Thoracic aorta (tissue), 2 donors: ENCODE results near the gene IGSF11. TPM values are rescaled to one million over a fixed set of nuclear protein-coding genes. Genes with fewer than 3 reads are reported as not detected.

Experiments used
- ATAC-seq: fragments of 150-250 bp; one replicate; pipeline ENCODE4 v1.8.0; 2017; ENCODE audit warnings: low read depth; ENCODE audit not compliant: insufficient number of reproducible peaks, low FRiP score
- DNase-seq: peaks from one replicate; pipeline ENCODE4 v3.0.0-alpha.2; 2020; ENCODE audit warnings: low spot score
- H3K27ac ChIP-seq, 2 donors: fragments of 200-600 bp; sonication (generic); 1 replicate in 1 of 2; 2 replicates in 1 of 2; pipeline ENCODE4 v1.5.1; 2016; ENCODE audit warnings: mild to moderate bottlenecking in 2 of 2, moderate library complexity in 2 of 2
- H3K27me3 ChIP-seq: fragments of 200-600 bp; sonication (generic); replicated peaks from 2 replicates; pipeline ENCODE4 v1.6.0; 2016; ENCODE audit warnings: mild to moderate bottlenecking; ENCODE audit not compliant: insufficient read depth
- H3K36me3 ChIP-seq: fragments of 200-600 bp; sonication (generic); one replicate; pipeline ENCODE4 v1.5.1; 2016
- H3K4me1 ChIP-seq, 2 donors: fragments of 200-600 bp; sonication (generic); 1 replicate in 1 of 2; 2 replicates in 1 of 2; pipeline versions ENCODE4 v1.5.1 to v1.6.0; 2016; ENCODE audit warnings: low read depth in 2 of 2, mild to moderate bottlenecking in 1 of 2; ENCODE audit not compliant: control insufficient read depth in 1 of 2
- H3K4me3 ChIP-seq: fragments of 200-600 bp; sonication (generic); 2 replicates; pipeline ENCODE4 v1.5.1; 2016; ENCODE audit warnings: mild to moderate bottlenecking
- H3K9me3 ChIP-seq: fragments of 200-600 bp; sonication (generic); 2 replicates; pipeline ENCODE4 v1.5.1; 2016
- CTCF ChIP-seq: fragments of 200-600 bp; sonication (generic); IDR thresholded peaks from one replicate; pipeline ENCODE4 v1.5.1; 2019; ENCODE audit warnings: antibody characterized with exemption
- total RNA-seq, 2 donors: library from RNA; depleted of rRNA; stranded (reverse); fragments of >200 nt; gene quantifications; one replicate each; pipeline versions ENCODE4 v1.1.0 to v1.2.3, GENCODE V29; 2016

The IGSF11 gene
- total RNA-seq, 2 donors from 2014 or later: 0.71 TPM; not detected in 1

DNA sequence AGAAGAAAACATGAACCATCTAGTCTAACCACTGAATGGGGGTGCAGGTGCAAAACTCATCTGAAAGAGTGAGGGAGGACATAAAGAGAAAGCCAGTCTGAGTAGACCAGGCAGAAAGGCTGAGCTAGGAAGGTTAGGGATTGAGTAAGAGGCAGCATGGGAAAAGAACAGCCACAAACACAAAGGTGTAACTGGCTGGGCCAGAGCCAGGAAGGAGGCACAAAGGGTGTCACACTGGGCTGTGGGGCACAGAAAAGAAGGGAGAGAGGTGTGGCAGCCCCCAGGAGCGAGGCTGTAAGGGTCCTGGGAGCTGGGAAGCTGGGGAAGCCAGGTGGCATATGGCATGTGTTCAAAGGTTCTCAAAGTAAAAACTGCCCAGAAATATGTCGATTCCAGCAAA, 18.7 kb downstream of the IGSF11 start:
- no peak for DNase-seq
- no peak for ATAC-seq
- Histone ChIP-seq H3K4me1 (no peaks in the 10 kb centered on the region), H3K9me3 (no peaks in the 10 kb centered on the region), H3K27me3 (no peaks in the 10 kb centered on the region), H3K27ac (no peak overlapping the region), H3K4me3 (no peak overlapping the region), H3K36me3 (no peaks in the 10 kb centered on the region)
- TF ChIP-seq CTCF: no peak

DNA sequence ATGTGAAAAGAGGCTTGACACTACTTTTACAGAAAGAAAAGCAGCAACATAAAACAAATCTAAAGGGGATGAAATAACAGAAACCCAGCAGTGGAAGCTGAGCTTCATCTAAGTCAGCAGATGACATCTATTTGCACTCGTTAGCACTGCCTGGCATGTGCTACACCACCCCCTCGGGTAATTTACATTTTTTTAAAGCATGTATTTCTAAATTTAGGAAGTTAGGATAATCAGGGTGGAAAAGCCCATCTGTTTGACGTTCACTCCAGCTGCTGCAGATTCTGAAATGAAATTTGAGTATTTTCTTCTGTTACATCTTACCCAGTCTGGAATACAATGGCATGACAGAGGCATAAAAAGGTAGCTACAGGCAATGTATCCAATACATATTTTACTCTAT, 20.7 kb downstream of the IGSF11 start:
- Histone ChIP-seq H3K36me3 (no peaks in the 10 kb centered on the region), H3K27ac (no peak overlapping the region), H3K4me1 (no peaks in the 10 kb centered on the region), H3K4me3 (no peak overlapping the region), H3K27me3 (no peaks in the 10 kb centered on the region), H3K9me3 (no peaks in the 10 kb centered on the region)
- no peak for DNase-seq
- no peak for ATAC-seq
- no peak for TF ChIP-seq CTCF

- Histone ChIP-seq H3K27me3 (no peaks in the 10 kb centered on the region), H3K9me3 (no peaks in the 10 kb centered on the region), H3K4me3 (no peak overlapping the region), H3K27ac (no peak overlapping the region), H3K36me3 (no peaks in the 10 kb centered on the region), H3K4me1 (no peaks in the 10 kb centered on the region)
- no peak for TF ChIP-seq CTCF
- no peak for ATAC-seq
- DNase-seq: no peak
Observed at GRCh38 chr3:119011528-119011927, 23.1 kb downstream of the IGSF11 start.

GRCh38 chr3:118997190-118997589, 37.5 kb downstream of the IGSF11 start:
- Histone ChIP-seq H3K27ac (no peak overlapping the region), H3K36me3 (no peaks in the 10 kb centered on the region), H3K4me3 (no peak overlapping the region), H3K4me1 (no peaks in the 10 kb centered on the region), H3K27me3 (no peaks in the 10 kb centered on the region), H3K9me3 (no peaks in the 10 kb centered on the region)
- DNase-seq (no peak), ATAC-seq (no peak)
- no peak for TF ChIP-seq CTCF

DNA sequence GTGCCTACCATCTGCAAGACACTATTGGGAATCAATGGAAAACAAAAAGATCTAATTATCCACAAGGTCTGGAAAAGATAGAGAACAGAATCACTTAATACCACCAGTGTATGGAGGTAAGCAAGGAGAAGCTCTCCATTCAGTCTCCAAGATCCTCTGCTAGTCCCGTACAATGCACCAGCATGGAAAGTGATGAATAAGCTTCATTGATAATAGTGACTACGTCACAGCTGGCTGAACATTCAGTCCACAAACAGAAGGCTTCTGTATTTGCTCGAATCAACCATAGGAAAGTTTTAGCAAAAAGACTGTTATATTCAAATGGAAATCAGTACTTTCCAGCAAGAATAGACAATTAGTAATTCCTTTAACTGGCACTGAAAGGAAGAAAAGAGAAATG, 42.9 kb downstream of the IGSF11 start:
- no peak for ATAC-seq
- Histone ChIP-seq H3K9me3 (no peaks in the 10 kb centered on the region), H3K27ac (no peak overlapping the region), H3K27me3 (no peaks in the 10 kb centered on the region), H3K4me3 (no peak overlapping the region), H3K36me3 (no peaks in the 10 kb centered on the region), H3K4me1 (peaks cover 3 to 26% of the 10 kb centered on the region in 2 donors)
- no peak for TF ChIP-seq CTCF
- no peak for DNase-seq
